GM19025 (cell line): ENCODE measurements around the gene CUL9.

ENCODE experiments used
- ATAC-seq: cut with Tn5 transposase; IDR thresholded peaks from one replicate; pipeline ENCODE4 v1.9.1; 2021; ENCODE audit warnings: mild to moderate bottlenecking, low read depth, moderate library complexity; ENCODE audit not compliant: unreplicated experiment

CUL9 gene

DNA sequence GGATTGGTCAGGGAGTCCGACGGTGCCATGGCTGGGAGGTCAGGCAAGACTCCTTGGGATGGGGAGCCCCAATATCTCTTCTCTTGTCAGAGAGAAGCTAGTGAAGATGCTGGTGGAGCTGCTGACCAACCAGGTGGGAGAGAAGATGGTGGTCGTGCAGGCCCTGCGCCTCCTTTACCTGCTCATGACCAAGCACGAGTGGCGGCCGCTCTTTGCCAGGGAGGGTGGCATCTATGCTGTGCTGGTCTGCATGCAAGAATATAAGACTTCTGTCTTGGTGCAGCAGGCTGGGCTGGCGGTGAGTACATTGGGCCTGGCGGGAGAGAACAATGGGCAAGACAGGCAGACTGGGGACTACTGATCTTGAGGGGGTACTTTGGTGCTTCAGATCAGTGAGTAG, 10.9 kb downstream of the CUL9 start:
- no peak for ATAC-seq

- no peak for ATAC-seq
Observed at GRCh38 chr6:43193929-43194328, 11.9 kb downstream of the CUL9 start.

- ATAC-seq: no peak
Observed at GRCh38 chr6:43196337-43196736, 14.3 kb downstream of the CUL9 start.

GRCh38 chr6:43199912-43200311, 17.9 kb downstream of the CUL9 start:
- no peak for ATAC-seq

- ATAC-seq: no peak
Observed at GRCh38 chr6:43200541-43200940, 18.5 kb downstream of the CUL9 start.

- no peak for ATAC-seq
Observed at GRCh38 chr6:43202451-43202850, 20.5 kb downstream of the CUL9 start.

GRCh38 chr6:43203029-43203717, 21.2 kb downstream of the CUL9 start:
- ATAC-seq: no peak

DNA sequence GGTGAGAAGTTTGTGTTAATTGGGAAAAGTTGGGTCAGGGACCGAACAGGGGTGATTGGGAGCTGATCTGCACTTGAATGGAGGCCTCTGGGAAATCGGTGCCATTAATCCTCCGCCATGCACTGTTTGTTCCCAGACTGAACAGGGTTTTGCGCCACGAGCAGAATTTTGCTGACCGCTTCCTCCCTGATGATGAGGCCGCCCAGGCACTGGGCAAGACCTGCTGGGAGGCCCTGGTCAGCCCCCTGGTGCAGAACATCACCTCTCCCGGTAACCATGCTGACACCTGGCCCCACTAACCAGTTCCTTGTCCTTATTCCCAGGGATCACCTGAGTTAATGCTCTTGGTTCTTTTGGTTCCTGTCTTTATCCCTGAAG, 21.7 kb downstream of the CUL9 start:
- no peak for ATAC-seq

GRCh38 chr6:43204271-43205105, 22.5 kb downstream of the CUL9 start:
- no peak for ATAC-seq

DNA sequence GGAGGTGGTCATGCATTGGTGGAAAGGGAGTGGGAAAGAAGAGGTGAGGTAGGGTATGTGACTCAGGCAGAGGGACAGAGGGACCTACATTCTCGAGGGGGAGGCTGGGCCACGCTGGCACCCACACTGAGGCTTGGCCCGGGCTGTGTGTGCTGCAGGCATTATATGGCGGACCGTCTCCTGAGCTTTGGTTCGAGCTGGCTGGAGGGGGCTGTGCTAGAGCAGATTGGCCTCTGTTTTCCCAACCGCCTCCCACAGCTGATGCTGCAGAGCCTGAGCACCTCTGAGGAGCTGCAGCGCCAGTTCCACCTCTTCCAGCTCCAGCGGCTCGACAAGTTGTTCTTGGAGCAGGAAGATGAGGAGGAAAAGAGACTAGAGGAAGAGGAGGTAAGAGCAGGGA, 23.9 kb downstream of the CUL9 start:
- ATAC-seq: no peak

DNA sequence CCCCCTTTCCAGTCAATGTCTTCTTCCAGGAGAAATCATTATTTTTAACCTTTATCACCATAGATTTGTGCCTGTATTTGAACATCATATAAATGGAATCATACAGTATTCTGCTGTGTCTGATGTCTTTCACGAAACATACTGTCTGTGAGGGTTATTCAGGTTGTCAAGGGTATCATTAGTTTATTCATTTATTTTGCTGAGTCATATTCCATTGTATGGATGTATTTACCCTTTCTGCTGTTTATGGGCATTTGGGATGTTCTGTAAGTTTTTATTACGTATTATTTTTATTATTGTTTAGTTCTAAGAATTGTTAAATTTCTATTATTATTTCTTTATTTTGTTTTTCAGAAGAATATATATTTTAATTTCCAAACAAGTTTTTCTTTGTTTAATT, 25.3 kb downstream of the CUL9 start:
- no peak for ATAC-seq

DNA sequence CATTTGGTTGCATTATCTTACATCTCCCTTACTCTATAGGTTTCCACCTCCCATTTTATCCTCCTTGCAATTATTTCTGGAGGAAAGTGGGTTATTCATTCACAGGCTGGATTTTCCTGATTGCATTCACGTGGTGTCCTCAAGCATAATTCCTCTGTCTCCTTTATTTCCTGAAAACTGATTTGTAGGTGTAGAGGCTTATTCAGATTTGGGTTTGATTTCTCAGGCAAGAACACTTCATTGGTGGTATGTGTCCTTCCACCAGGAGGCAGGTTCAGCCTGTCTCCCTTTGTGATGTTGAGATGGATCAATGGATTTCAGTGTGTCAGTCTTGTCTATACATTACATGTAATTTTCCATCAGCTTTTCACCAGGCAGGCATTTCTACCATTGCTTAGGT, 30.0 kb downstream of the CUL9 start:
- no peak for ATAC-seq

DNA sequence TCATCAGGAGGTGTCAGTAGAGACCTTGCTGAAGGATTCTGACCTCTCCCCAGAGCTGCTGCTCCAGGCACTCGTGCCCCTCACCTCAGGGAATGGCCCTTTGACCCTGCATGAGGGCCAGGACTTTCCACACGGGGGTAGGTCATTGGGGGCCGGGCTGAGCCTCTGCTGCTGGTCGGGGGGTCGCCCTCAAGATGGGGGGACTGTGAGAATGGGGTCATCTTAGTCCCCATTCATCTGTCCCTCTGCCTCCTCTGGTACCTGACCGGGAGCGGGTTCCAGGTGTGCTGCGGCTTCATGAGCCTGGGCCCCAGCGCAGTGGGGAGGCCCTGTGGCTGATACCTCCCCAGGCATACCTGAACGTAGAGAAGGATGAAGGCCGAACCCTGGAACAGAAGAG, 31.4 kb downstream of the CUL9 start:
- no peak for ATAC-seq

- no peak for ATAC-seq
Observed at GRCh38 chr6:43215066-43215465, 33.1 kb downstream of the CUL9 start.

DNA sequence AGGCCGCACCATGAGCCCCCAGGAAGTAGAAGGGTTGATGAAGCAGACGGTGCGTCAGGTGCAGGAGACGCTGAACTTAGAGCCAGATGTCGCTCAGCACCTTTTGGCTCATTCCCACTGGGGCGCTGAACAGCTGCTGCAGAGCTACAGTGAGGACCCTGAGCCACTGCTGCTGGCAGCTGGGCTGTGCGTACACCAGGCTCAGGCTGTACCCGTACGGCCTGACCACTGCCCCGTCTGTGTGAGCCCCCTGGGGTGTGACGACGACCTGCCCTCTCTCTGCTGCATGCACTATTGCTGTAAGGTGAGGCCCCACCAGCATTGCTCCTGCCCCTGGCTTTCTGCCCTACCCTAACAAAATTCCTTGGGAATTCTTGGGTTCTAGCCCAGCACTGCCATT, 34.2 kb downstream of the CUL9 start:
- ATAC-seq: no peak

- ATAC-seq: no peak
Observed at GRCh38 chr6:43217351-43217750, 35.4 kb downstream of the CUL9 start.

DNA sequence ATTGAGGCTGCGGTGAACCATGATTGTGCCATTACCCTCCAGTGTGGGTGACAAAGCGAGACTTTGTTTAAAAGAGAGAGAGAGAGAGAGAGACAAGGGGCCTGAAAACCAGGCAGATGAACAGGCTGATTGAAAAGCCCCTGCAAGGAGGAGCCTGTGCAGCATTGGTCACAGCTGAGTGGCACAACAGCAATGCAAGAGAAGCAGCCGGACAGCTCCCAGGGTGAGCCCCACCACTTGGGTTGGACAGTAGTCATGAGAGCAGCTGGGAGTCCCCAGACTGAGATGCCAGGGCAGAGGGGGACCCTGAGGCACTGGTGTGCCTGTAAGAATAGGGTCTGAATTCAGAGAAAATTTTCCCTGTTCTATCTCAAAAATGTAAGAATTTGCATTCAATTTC, 37.1 kb downstream of the CUL9 start:
- no peak for ATAC-seq

DNA sequence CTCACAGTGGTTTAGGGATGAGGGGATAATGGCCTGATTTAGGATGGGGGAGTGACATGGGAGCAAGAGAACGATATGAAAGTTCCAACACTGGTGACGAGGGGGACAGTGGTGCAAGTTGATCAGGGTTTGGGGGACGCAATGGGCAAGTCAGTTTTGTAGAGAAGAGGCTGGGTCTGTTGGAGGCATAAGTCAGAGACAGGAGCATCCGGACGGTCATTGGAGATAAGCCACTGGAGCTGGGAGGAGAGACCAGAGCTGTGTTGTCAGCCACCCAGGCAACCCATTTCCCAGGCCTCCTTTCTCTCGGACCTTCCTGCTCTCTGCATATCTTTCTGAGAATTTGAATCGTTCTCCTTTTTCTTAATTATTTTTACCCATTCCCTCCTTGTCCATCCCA, 37.8 kb downstream of the CUL9 start:
- ATAC-seq: no peak

- no peak for ATAC-seq
Observed at GRCh38 chr6:43220439-43220951, 38.5 kb downstream of the CUL9 start.

GRCh38 chr6:43221046-43221972, 39.3 kb downstream of the CUL9 start:
- ATAC-seq: no peak
